Activated T-cell treated with anti-CD3 and anti-CD28 coated beads, Interleukin-2, amount 50 U/mL, for 24 hours (primary cell): Measurements from ENCODE around the gene ANKRD33B.
A peak's percentile ranks its signal among the peaks of the same experiment; 100 is the strongest.

Source experiments
- DNase-seq: peaks from one replicate; pipeline ENCODE4 v3.0.0-alpha.2; 2020
- H3K27ac Mint-ChIP-seq: 2 replicates; pipeline ENCODE4 v1.8.0; 2020; ENCODE audit warnings: mild to moderate bottlenecking, mixed read lengths
- H3K27me3 Mint-ChIP-seq: 2 replicates; pipeline ENCODE4 v1.8.0; 2020; ENCODE audit warnings: mixed read lengths
- H3K36me3 Mint-ChIP-seq: 2 replicates; pipeline ENCODE4 v1.8.0; 2020; ENCODE audit warnings: low read depth, mixed read lengths
- H3K4me1 Mint-ChIP-seq: 2 replicates; pipeline ENCODE4 v1.8.0; 2020; ENCODE audit warnings: low read depth, mixed read lengths
- H3K4me3 Mint-ChIP-seq: 2 replicates; pipeline ENCODE4 v1.8.0; 2020; ENCODE audit warnings: mild to moderate bottlenecking, moderate library complexity, mixed read lengths
- H3K9me3 Mint-ChIP-seq: 2 replicates; pipeline ENCODE4 v1.8.0; 2020; ENCODE audit warnings: mixed read lengths

ANKRD33B gene

DNA sequence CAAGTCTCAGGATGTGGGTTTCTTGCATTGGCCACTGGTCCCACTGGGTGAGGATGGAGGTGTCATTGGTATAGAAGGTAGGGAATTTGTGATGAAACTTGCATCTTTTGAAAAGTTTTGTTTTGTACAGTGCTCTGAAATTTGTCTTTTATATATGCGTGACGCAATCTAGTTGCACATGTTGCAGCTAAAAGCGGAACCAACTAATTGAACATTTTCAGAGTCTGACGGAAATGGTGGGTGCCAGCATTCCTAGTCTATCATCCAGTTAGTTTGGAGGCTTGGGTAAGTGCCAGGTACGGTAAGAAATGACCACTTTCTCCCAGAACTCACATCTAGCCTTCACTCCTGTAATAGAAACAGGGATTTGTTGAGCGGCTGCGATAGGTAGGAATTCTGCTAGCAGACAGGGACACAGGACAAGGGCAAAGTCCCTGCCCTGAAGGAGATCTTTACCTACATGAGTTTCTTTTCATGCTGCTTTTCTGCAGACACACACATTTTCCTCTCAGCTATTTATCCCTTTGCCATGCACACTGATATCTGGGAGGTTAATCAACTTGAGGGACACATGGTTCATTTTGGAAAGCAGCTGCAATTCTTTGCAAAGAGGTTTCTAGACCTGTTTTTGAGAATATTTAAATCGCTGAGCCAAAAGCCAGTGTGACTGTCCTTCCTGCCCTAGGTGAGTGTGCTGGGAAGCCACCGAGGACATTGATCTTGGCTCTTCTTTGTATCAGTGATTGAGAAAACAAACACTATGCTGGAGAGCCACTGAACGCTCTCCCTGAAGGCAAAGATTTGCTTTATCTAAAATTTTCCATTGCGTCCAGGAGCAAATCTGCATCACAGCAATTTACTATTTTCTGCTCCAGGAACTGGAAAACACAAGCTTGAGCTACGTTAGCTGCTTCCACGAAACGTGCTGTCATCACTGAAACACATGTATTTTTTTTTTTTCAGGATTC lies 107.5 kb downstream of the ANKRD33B start:
- no peaks in the 10 kb centered on the region for H3K4me1 Mint-ChIP-seq
- H3K36me3 Mint-ChIP-seq, result no peaks in the 10 kb centered on the region
- H3K4me3 Mint-ChIP-seq, result no peak overlapping the region
- no peaks in the 10 kb centered on the region for H3K9me3 Mint-ChIP-seq
- no peak for DNase-seq
- H3K27ac Mint-ChIP-seq, result no peak overlapping the region
- H3K27me3 Mint-ChIP-seq, result no peaks in the 10 kb centered on the region

DNA sequence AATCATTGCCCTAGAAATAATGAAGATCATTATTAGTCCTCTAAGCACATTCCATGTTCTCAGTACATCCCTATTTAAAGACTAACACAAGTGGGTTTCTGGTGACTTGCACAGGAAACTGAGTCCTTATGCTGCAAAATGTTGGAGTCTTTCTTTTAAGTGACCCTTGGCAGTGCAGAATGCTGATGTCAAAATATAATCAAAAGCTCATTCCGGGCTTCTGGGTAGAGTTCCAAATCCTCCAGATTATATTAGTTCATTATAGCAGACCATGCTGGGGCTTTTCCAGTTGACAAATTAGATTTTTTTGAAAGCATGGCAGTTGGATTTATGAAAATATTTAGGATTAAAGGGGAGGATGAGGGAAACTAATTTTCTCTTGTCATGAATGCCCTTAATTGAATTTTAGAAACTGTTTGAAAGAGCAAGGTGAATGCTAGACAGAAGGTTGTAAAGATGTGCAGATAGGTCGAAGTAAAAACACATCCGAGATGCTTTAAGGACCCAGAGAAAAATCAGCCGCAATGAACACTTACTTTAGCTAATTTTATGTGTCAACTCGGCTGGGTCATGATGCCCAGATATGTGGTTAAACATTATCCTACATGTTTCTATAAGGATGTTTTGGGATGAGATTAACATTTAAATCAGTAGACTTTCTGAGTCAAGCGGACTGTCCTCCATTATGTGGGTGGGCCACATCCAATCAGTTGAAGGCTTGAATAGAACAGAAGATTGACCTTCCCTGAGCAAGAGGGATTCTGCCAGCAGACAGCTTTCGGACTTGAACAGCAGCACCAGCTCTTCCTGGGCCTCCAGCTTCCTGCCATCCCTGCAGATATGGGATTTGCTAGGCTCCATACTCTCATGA lies 108.5 kb downstream of the ANKRD33B start:
- Mint-ChIP-seq H3K4me3 (no peak overlapping the region), H3K27me3 (no peaks in the 10 kb centered on the region), H3K36me3 (peaks cover 5% of the 10 kb centered on the region), H3K27ac (no peak overlapping the region), H3K9me3 (peaks cover 6% of the 10 kb centered on the region), H3K4me1 (no peaks in the 10 kb centered on the region)
- DNase-seq, result no peak

DNA sequence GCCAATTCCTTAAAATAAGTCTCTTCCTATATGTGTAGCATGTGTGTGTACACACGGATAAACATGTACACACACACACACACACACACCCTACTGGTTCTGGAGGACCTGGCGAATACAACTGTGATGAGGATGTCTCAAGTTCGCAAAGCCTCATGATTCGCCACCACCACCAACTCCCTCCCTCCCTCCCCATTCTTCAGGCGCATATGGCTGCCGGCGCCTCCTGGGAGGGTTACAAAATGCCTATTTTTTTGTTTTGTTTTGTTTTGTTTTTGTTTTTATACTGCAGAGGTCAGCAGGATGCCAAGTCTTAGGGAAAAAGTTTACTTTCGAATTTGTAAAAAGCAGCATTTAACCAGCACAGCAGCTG lies 109.1 kb downstream of the ANKRD33B start:
- peak; percentile 7 for DNase-seq
- Mint-ChIP-seq H3K36me3 (peaks cover 12% of the 10 kb centered on the region), H3K9me3 (peaks cover 11% of the 10 kb centered on the region), H3K4me3 (no peak overlapping the region), H3K4me1 (no peaks in the 10 kb centered on the region), H3K27me3 (no peaks in the 10 kb centered on the region), H3K27ac (no peak overlapping the region)

DNA sequence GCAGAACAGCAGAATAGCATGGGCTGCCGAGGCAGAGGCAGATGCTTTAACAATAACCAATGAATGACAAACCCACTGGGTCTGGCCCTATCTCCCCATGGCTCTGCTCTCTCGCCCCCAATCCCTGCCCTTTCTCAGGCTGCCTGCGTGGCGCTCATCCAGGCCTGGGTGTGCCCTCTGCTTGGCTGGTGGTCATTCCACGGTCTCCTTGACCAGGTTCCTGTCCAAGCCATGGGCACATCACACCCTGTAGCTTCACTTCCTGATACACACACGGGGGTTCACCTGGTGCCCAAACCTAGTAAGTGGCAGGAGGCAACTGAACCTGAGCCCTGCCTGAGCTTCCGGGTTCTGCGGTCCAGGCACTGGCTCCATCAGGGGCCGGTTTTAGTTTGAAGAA lies 109.5 kb downstream of the ANKRD33B start:
- Mint-ChIP-seq H3K4me3 (no peak overlapping the region), H3K27ac (no peak overlapping the region), H3K4me1 (no peaks in the 10 kb centered on the region)

DNA sequence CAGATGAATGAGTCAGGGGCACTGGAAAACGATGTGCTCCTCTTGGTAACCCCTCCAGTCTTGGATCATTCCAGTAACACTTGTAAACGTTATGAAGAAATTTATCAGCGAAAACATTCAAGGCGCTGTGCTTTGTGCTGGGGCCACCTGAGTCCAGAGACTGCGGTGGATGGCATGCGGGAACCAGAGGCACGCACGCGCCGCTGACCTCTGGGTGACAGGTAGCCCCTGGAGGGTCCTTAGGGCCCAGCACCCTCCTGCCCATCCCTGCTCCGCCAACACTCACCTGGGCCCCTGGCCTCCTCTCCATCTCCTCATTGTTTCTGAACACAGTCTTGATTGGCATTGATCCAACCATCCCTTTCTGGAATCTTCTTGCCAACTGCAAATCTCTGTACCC lies 110.2 kb downstream of the ANKRD33B start:
- Mint-ChIP-seq H3K27ac (no peak overlapping the region), H3K4me3 (no peak overlapping the region), H3K4me1 (no peaks in the 10 kb centered on the region), H3K9me3 (peaks cover 11% of the 10 kb centered on the region), H3K36me3 (peaks cover 23% of the 10 kb centered on the region), H3K27me3 (no peaks in the 10 kb centered on the region)
- no peak for DNase-seq

More for the DNA sequence above, 109.5 kb downstream of the ANKRD33B start:
- no peak for DNase-seq
- peaks cover 16% of the 10 kb centered on the region for H3K36me3 Mint-ChIP-seq
- no peaks in the 10 kb centered on the region for H3K27me3 Mint-ChIP-seq
- peaks cover 11% of the 10 kb centered on the region for H3K9me3 Mint-ChIP-seq

DNA sequence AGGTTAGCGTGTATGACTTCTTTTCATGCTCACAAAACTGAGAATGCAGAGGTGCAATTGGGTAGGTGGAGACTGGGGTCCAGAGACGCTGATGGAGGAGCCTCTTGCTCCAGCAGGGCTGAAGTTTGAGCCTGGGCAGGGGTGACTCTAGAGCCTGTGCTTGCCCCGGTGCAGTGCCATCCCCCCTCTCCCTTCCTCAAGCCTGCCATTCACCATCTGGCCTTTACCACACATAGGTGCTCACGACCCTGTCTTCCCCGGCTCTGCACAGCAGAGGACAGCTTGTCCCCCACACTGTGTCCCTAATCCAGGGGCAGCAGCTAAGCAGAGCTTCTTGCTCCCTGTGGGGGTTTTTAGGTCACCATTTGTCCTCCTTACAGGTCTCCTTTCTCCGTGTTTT lies 110.7 kb downstream of the ANKRD33B start:
- Mint-ChIP-seq H3K9me3 (peaks cover 11% of the 10 kb centered on the region), H3K4me3 (no peak overlapping the region), H3K4me1 (no peaks in the 10 kb centered on the region), H3K36me3 (peaks cover 27% of the 10 kb centered on the region), H3K27ac (no peak overlapping the region), H3K27me3 (no peaks in the 10 kb centered on the region)
- no peak for DNase-seq

DNA sequence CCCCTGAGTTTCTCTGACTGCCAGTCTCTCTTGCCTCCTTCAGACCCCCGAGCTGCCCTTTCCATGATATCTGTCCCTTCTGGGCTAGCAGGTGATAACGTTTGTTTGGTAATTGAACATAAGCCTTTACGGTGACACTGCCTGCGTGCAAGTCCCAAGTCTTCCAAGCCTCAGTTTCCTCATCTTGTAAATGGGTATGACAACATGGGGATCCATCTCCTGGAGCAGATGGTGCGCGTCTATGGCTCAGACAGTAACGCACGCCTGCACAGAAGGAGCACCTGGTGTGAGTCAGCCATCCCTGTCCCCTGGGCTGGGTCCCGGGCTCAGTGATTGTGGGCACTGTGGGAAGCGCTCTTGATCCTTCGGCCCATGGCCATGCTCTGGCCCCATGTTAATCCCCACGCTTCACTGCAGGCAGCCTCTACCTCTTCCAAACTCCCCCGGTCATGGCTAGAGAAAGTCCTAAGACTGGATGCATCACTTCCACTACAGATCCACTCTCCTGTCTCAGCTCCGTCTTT lies 111.4 kb downstream of the ANKRD33B start:
- Mint-ChIP-seq H3K4me1 (no peaks in the 10 kb centered on the region), H3K27ac (no peak overlapping the region), H3K27me3 (no peaks in the 10 kb centered on the region), H3K36me3 (peaks cover 34% of the 10 kb centered on the region), H3K4me3 (no peak overlapping the region), H3K9me3 (peaks cover 11% of the 10 kb centered on the region)
- no peak for DNase-seq

DNA sequence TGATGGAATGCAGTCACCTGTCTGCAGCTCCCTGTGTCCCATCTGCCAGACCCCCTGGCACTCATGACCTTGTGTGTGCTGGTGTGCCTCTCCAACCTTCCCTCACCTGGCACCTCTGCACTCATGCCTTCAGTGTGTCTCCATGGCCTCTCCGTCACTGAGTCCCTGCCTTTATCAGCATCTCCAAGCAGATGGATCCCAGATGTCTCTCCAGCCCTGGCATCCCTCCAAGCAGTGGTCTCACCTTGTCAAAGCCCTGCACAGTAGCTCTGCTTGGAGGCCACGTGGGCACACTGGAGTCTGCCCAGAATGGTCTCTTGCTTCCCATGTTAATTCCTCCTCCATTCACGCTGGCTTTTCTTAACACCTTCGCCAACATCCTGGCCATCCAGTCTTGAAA lies 112.4 kb downstream of the ANKRD33B start:
- no peaks in the 10 kb centered on the region for H3K4me1 Mint-ChIP-seq
- no peaks in the 10 kb centered on the region for H3K27me3 Mint-ChIP-seq
- no peak overlapping the region for H3K4me3 Mint-ChIP-seq
- peaks cover 44% of the 10 kb centered on the region for H3K36me3 Mint-ChIP-seq
- peaks cover 11% of the 10 kb centered on the region for H3K9me3 Mint-ChIP-seq
- no peak overlapping the region for H3K27ac Mint-ChIP-seq
- peak; percentile 19 for DNase-seq

DNA sequence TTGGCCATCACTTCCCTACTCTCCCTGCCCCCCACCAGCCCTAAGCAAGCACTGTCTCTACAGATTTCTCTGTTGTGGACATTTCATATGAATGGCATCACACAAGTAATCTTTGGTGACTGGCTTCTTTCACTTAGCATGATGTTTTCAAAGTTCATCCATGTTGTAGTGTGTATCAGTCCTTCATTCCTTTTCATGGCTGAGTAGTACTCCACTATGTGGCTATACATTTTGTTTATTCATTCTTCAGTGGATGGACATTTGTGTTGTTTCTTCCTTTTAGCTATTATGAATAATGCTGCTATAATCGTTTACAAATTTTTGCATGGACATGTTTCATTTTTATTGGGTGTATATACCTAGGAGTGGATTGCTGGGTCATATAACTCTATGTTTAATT lies 113.1 kb downstream of the ANKRD33B start:
- Mint-ChIP-seq H3K27ac (no peak overlapping the region), H3K4me3 (no peak overlapping the region), H3K9me3 (peaks cover 11% of the 10 kb centered on the region), H3K27me3 (no peaks in the 10 kb centered on the region), H3K36me3 (peaks cover 49% of the 10 kb centered on the region), H3K4me1 (no peaks in the 10 kb centered on the region)
- no peak for DNase-seq

DNA sequence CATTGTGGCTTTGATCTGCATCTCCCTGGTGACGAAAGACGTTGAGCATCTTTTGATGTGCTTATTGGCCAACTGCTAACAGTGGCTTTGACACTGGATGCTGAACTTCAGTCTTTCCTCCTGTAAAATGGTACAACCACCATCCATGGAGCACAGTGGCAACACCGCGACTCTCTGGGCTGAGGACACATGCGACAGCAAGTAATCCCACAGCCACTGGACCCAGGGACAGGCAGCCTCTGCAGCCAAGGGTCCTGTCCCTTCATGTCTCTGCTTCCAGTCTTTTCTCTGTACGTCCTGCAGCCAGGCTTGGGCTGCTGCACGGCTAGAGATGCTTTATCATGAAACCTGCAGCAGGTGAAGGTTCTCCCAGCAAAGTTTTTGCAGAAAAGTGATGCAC lies 113.7 kb downstream of the ANKRD33B start:
- Mint-ChIP-seq H3K9me3 (peaks cover 11% of the 10 kb centered on the region), H3K4me3 (no peak overlapping the region), H3K36me3 (peaks cover 55% of the 10 kb centered on the region), H3K4me1 (no peaks in the 10 kb centered on the region), H3K27ac (no peak overlapping the region), H3K27me3 (no peaks in the 10 kb centered on the region)
- peak; percentile 11 for DNase-seq

DNA sequence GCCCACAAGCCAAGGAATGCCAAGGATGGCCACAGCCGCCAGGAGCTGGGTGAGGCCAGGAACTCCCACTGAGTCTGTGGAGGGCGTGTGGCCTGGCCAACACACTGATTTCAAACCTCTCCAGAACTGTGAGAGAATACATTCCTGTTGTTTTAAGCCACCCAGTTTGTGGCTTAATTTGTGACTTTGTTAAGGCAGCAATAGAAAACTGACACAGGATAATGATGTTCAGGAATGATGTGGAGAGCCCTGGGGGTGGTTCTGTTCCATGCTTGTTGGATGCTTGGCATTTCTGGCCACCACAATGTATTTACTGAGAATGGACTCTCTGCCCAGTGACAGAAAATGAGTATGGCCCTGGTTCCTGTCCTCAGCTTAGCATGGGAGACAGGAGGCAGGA lies 114.4 kb downstream of the ANKRD33B start:
- Mint-ChIP-seq H3K9me3 (peaks cover 11% of the 10 kb centered on the region), H3K4me3 (no peak overlapping the region), H3K36me3 (peaks cover 62% of the 10 kb centered on the region), H3K4me1 (no peaks in the 10 kb centered on the region), H3K27ac (no peak overlapping the region), H3K27me3 (no peaks in the 10 kb centered on the region)
- peak; percentile 15 for DNase-seq

DNA sequence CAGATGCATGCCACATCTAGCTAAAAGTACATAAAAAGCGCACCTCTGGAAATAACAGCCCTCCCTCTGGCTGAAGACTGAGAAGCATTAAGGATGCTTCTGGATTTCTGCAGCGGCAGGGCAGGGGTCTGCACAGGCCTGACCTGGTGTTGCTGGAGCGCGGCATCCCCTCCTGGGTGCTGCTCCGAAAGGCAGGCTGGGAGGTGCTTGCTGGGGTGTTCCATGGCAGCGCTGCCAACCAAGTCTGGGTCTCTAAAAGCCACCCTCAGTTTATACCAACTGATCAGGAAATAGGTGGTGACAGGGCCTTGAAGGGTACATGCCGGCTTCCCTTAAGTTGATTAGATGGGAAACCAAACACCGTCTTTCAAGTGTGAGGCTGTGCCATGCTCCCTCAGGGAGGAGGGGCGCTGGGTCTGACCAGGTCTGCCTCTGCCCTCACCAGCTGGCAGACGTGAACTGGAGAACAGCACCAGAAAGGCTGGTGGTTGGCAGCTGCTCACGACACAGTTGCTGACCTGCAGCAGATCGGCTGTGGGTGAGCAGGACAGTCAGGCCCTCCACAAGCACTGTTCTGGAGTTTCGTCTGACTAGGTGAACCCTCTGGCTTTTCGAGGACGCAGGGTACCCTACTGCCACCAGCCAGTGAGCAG lies 115.6 kb downstream of the ANKRD33B start:
- Mint-ChIP-seq H3K4me3 (no peak overlapping the region), H3K4me1 (no peaks in the 10 kb centered on the region), H3K9me3 (peaks cover 11% of the 10 kb centered on the region), H3K27me3 (no peaks in the 10 kb centered on the region), H3K36me3 (peaks cover 71% of the 10 kb centered on the region), H3K27ac (no peak overlapping the region)
- no peak for DNase-seq

DNA sequence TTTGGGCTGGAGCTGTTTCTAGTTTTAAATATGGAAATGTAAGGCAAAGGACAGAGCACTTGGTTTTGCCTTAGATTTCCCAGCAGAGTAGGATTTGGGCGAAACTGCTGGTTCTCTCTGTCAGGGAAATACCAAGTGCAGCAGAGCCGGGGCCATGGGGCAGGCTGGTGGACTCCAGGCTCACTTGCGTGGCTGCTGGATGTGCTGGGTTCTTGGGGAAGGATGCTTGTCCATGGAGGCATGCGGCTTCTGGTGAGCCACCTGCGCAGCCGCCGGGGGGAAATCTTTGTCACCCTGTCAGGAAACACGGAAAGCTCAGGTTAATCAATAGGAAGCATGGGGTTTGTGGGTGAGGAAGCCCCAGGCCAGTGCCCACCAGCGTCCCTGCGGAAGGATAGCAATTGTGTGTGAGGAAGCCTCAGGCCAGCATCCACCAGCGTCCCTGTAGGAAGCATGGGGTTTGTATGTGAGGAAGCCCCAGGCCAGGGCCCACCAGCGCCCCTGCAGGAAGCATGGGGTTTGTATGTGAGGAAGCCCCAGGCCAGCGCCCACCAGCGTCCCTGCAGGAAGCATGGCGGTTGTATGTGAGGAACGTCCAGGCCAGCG lies 117.1 kb downstream of the ANKRD33B start:
- H3K4me3 Mint-ChIP-seq, result no peak overlapping the region
- peaks cover 11% of the 10 kb centered on the region for H3K9me3 Mint-ChIP-seq
- DNase-seq, result no peak
- no peaks in the 10 kb centered on the region for H3K27me3 Mint-ChIP-seq
- peaks cover 4% of the 10 kb centered on the region for H3K4me1 Mint-ChIP-seq
- peaks cover 84% of the 10 kb centered on the region for H3K36me3 Mint-ChIP-seq
- H3K27ac Mint-ChIP-seq, result no peak overlapping the region
